Measurements from ENCODE around the gene CTXN1. TPM values are rescaled to one million over a fixed set of nuclear protein-coding genes. Genes with fewer than 3 reads are reported as not detected.
A peak's percentile ranks its signal among the peaks of the same experiment; 100 is the strongest.

CTXN1 gene
- total RNA-seq, 4 donors from 2014 or later = 1.4 to 3.0 (median 2.0) TPM

- DNase-seq = peak; percentile 27 to 55
- WGBS, 2 donors = 72 to 83% methylated on average over 3 to 8 of the region's 8 CpGs
- no peaks in the 10 kb centered on the region for H3K36me3 ChIP-seq
- H3K9me3 ChIP-seq = no peaks in the 10 kb centered on the region
- peak overlapping the region in 1 of 3 donors; percentile 36 for H3K4me3 ChIP-seq (replicated peaks in 1 of 3)
- H3K4me1 ChIP-seq = peaks cover 5 to 10% of the 10 kb centered on the region in 2 donors
- intact Hi-C loops (cut with DNase I) = no loop called here
- no peaks in the 10 kb centered on the region for H3K27me3 ChIP-seq
- no peak for TF ChIP-seq POLR2A (IDR thresholded peaks at IDR 0.05)
- H3K27ac ChIP-seq = peak overlapping the region in 1 of 3 donors; percentile 24
These were observed 37.1 kb downstream of the CTXN1 start for GRCh38 chr19:7888826-7889217.

DNA sequence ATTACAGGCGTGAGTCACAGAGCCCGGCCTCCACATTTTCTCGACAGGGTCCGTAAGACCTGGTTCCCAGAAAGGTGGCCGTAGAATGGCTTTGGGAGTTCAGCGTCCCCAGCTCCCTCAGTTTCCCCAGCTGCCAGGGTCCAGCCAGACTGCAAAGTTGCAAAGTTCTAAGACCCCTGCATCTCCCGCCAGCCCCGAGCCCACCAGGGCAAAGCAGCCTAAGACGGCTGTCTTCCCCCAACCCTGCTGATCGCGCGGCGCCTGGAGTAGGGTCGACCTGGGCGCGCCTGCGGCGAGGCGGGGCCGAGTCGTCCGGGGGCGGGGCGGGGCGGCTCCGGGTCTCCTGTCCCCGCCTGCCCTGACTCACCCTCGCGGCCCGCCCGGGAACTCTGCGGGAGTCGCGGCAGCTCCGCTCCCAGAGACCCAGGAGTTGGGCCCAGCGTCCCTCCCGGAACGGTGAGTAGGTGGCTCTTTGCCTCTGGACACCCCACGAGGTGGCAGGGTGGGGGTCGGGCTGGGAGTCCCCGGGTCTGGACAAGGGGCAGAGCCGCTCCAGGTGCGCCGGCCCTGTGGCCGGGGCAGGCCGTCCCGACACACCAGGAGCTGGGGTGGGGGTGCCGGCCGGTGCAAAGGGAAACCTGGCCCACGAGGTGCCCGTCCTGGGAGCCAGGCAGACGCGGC lies 37.6 kb downstream of the CTXN1 start, which contains the start of gene LRRC8E:
Gene LRRC8E (plus strand): TSS at position 366 of the 681 bp plus-strand sequence. CDS start 7,094 bp downstream, outside the sequence.
- Histone ChIP-seq H3K4me1 (peaks cover 5 to 10% of the 10 kb centered on the region in 2 donors), H3K27ac (peak within 1 kb of the TSS in 1 of 3 donors; percentile 24), H3K36me3 (no peaks in the 10 kb centered on the region), H3K4me3 (replicated peaks in 1 of 3) (peak within 1 kb of the TSS in 1 of 3 donors; percentile 36), H3K27me3 (no peaks in the 10 kb centered on the region), H3K9me3 (no peaks in the 10 kb centered on the region)
- TF ChIP-seq POLR2A (IDR thresholded peaks at IDR 0.05) = peak in 1 of 2 donors; percentile 7
- TF ChIP-seq, protein P1, sequence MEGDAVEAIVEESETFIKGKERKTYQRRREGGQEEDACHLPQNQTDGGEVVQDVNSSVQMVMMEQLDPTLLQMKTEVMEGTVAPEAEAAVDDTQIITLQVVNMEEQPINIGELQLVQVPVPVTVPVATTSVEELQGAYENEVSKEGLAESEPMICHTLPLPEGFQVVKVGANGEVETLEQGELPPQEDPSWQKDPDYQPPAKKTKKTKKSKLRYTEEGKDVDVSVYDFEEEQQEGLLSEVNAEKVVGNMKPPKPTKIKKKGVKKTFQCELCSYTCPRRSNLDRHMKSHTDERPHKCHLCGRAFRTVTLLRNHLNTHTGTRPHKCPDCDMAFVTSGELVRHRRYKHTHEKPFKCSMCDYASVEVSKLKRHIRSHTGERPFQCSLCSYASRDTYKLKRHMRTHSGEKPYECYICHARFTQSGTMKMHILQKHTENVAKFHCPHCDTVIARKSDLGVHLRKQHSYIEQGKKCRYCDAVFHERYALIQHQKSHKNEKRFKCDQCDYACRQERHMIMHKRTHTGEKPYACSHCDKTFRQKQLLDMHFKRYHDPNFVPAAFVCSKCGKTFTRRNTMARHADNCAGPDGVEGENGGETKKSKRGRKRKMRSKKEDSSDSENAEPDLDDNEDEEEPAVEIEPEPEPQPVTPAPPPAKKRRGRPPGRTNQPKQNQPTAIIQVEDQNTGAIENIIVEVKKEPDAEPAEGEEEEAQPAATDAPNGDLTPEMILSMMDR (IDR thresholded peaks at IDR 0.05) = no peak
- intact Hi-C loops (cut with DNase I) = no loop called here
- WGBS, 2 donors = 29 to 55% methylated on average over 8 to 16 of the region's 53 CpGs
- DNase-seq = peak; percentile 74 to 78

- peaks cover 5 to 10% of the 10 kb centered on the region in 2 donors for H3K4me1 ChIP-seq
- intact Hi-C loops (cut with DNase I) = no loop called here
- TF ChIP-seq, protein P1 (IDR thresholded peaks at IDR 0.05) = no peak
- no peak for TF ChIP-seq POLR2A (IDR thresholded peaks at IDR 0.05)
- H3K36me3 ChIP-seq = no peaks in the 10 kb centered on the region
- no peaks in the 10 kb centered on the region for H3K9me3 ChIP-seq
- H3K4me3 ChIP-seq (replicated peaks in 1 of 3) = no peak overlapping the region
- no peaks in the 10 kb centered on the region for H3K27me3 ChIP-seq
- no peak for DNase-seq
- H3K27ac ChIP-seq = no peak overlapping the region
- 86 to 92% methylated on average over 16 of the region's 16 CpGs for WGBS, 2 donors
These were observed 38.4 kb downstream of the CTXN1 start for GRCh38 chr19:7887408-7888144.

GRCh38 chr19:7885818-7886217 lies 40.1 kb downstream of the CTXN1 start:
- Histone ChIP-seq H3K4me1 (peaks cover 5 to 10% of the 10 kb centered on the region in 2 donors), H3K36me3 (no peaks in the 10 kb centered on the region), H3K27me3 (no peaks in the 10 kb centered on the region), H3K27ac (no peak overlapping the region), H3K4me3 (replicated peaks in 1 of 3) (no peak overlapping the region), H3K9me3 (no peaks in the 10 kb centered on the region)
- DNase-seq = no peak
- no peak for TF ChIP-seq POLR2A (IDR thresholded peaks at IDR 0.05)
- TF ChIP-seq, protein P1 (IDR thresholded peaks at IDR 0.05) = no peak
- intact Hi-C loops (cut with DNase I) = no loop called here
- 87 to 90% methylated on average over 8 of the region's 8 CpGs for WGBS, 2 donors

GRCh38 chr19:7883796-7884570 lies 42.0 kb downstream of the CTXN1 start:
- WGBS, 2 donors = 66 to 76% methylated on average over 2 of the region's 2 CpGs
- intact Hi-C loops (cut with DNase I) = no loop called here

More at GRCh38 chr19:7883796-7884570, 42.0 kb downstream of the CTXN1 start:
- no peak for DNase-seq
- H3K4me1 ChIP-seq = peaks cover 4 to 10% of the 10 kb centered on the region in 2 donors
- H3K27ac ChIP-seq = no peak overlapping the region
- H3K27me3 ChIP-seq = no peaks in the 10 kb centered on the region
- H3K4me3 ChIP-seq (replicated peaks in 1 of 3) = no peak overlapping the region
- no peaks in the 10 kb centered on the region for H3K36me3 ChIP-seq
- TF ChIP-seq, protein P1 (IDR thresholded peaks at IDR 0.05) = no peak
- TF ChIP-seq POLR2A (IDR thresholded peaks at IDR 0.05) = no peak
- no peaks in the 10 kb centered on the region for H3K9me3 ChIP-seq

All from thyroid gland (tissue), 4 donors.